MCF 10A (cell line): ENCODE data around the gene IL36A. TPM values are rescaled to one million over a fixed set of nuclear protein-coding genes. Genes with fewer than 3 reads are reported as not detected.

Experiments used
- BruUV-seq: library from RNA; stranded (reverse); fragments of 400-500 nt; replicated peaks from 2 replicates; lab custom pipeline; 2021; lab: Mats Ljungman, UMichigan
- CTCF ChIA-PET: fragments of 300-600 bp; sonication (Branson Sonifier 250); formaldehyde crosslinking; extraction: SDS; loops from one replicate; lab custom pipeline; 2021; ENCODE audit warnings: antibody characterized with exemption, inconsistent platforms; lab: Yijun Ruan, JAX
- POLR2A ChIA-PET: fragments of 300-600, 350-650 bp; sonication (Branson Sonifier 250); formaldehyde crosslinking; extraction: SDS; loops from one replicate; lab custom pipeline; 2020; ENCODE audit warnings: antibody characterized with exemption, inconsistent platforms; lab: Yijun Ruan, JAX
- DNase-seq: peaks from one replicate; pipeline ENCODE4 v3.0.0-alpha.2; 2018; ENCODE audit not compliant: unreplicated experiment
- H3K27ac Mint-ChIP-seq: one replicate; pipeline ENCODE4 v1.8.0; 2022; ENCODE audit warnings: mild to moderate bottlenecking, low read depth, mixed read lengths; ENCODE audit not compliant: unreplicated experiment
- H3K27me3 Mint-ChIP-seq: one replicate; pipeline ENCODE4 v1.8.0; 2022; ENCODE audit warnings: mixed read lengths; ENCODE audit not compliant: insufficient read depth, unreplicated experiment
- H3K36me3 Mint-ChIP-seq: one replicate; pipeline ENCODE4 v1.8.0; 2022; ENCODE audit warnings: mild to moderate bottlenecking, moderate library complexity, mixed read lengths; ENCODE audit not compliant: insufficient read depth, unreplicated experiment
- H3K4me1 Mint-ChIP-seq: one replicate; pipeline ENCODE4 v1.8.0; 2022; ENCODE audit warnings: mixed read lengths; ENCODE audit not compliant: insufficient read depth, unreplicated experiment
- H3K4me3 Mint-ChIP-seq: one replicate; pipeline ENCODE4 v1.8.0; 2022; ENCODE audit warnings: mild to moderate bottlenecking, moderate library complexity, mixed read lengths; ENCODE audit not compliant: unreplicated experiment
- H3K9me3 Mint-ChIP-seq: one replicate; pipeline ENCODE4 v1.8.0; 2022; ENCODE audit warnings: mixed read lengths; ENCODE audit not compliant: unreplicated experiment
- intact Hi-C: fragments of 100-400 bp; cut with micrococcal nuclease; formaldehyde crosslinking; loops from 2 replicates; pipeline ENCODE4 v1.14.1; 2022
- total RNA-seq: library from RNA; stranded (reverse); gene quantifications from 2 replicates; pipeline ENCODE4 v1.2.3, GENCODE V29; 2022
- TF ChIP-seq, protein P1 (sequence below): fragments of 200-600 bp; IDR thresholded peaks from one replicate; pipeline ENCODE4 v1.8.0; 2022; ENCODE audit warnings: antibody characterized with exemption, mild to moderate bottlenecking; ENCODE audit not compliant: unreplicated experiment

The IL36A gene
- total RNA-seq, 1 experiment from 2014 or later: not detected

DNA sequence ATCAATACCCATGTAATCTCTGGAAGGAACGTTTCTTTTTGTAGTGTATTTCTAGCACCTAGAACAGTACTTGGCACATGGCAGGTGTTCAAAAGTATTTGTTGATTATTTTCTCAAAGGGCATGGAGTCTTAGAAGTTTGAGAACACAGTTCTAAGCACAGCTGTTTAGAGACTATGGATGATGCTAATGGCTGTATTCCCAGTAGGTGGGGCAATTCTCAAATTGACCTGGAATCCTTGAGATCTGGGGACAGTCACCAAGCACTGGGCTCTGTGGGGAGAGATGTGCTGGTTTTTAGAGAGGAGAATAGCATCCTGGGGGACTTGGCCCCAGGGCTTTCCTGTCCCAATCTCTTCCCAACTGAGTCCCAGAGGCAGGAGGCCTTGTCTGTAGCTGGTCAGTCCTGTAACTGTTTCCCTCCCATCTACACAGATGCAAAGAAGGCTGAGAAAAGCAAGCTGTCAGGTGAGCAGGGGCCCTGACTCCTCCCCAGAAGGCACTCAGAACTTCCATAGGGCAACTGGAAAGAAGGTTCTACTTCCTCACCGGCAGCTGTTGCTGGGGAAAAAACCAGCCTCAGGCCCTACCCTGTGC lies 44.9 kb upstream of the IL36A start:
- H3K4me1 Mint-ChIP-seq: no peaks in the 10 kb centered on the region
- BruUV-seq: no TSS peak
- no peak overlapping the region for H3K27ac Mint-ChIP-seq
- DNase-seq: no peak
- TF ChIP-seq, protein P1, sequence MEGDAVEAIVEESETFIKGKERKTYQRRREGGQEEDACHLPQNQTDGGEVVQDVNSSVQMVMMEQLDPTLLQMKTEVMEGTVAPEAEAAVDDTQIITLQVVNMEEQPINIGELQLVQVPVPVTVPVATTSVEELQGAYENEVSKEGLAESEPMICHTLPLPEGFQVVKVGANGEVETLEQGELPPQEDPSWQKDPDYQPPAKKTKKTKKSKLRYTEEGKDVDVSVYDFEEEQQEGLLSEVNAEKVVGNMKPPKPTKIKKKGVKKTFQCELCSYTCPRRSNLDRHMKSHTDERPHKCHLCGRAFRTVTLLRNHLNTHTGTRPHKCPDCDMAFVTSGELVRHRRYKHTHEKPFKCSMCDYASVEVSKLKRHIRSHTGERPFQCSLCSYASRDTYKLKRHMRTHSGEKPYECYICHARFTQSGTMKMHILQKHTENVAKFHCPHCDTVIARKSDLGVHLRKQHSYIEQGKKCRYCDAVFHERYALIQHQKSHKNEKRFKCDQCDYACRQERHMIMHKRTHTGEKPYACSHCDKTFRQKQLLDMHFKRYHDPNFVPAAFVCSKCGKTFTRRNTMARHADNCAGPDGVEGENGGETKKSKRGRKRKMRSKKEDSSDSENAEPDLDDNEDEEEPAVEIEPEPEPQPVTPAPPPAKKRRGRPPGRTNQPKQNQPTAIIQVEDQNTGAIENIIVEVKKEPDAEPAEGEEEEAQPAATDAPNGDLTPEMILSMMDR: no peak
- intact Hi-C loops: no loop called here
- CTCF ChIA-PET: interaction anchor here (0.6 to 6.3 kb wide), 16 partner anchors 12 to 889 kb away, joined by 3 to 62 read pairs (median 4); no protein-coding TSS in a partner anchor
- H3K36me3 Mint-ChIP-seq: no peaks in the 10 kb centered on the region
- no peaks in the 10 kb centered on the region for H3K27me3 Mint-ChIP-seq
- H3K4me3 Mint-ChIP-seq: no peak overlapping the region
- POLR2A ChIA-PET: no interaction called here
- no peaks in the 10 kb centered on the region for H3K9me3 Mint-ChIP-seq

DNA sequence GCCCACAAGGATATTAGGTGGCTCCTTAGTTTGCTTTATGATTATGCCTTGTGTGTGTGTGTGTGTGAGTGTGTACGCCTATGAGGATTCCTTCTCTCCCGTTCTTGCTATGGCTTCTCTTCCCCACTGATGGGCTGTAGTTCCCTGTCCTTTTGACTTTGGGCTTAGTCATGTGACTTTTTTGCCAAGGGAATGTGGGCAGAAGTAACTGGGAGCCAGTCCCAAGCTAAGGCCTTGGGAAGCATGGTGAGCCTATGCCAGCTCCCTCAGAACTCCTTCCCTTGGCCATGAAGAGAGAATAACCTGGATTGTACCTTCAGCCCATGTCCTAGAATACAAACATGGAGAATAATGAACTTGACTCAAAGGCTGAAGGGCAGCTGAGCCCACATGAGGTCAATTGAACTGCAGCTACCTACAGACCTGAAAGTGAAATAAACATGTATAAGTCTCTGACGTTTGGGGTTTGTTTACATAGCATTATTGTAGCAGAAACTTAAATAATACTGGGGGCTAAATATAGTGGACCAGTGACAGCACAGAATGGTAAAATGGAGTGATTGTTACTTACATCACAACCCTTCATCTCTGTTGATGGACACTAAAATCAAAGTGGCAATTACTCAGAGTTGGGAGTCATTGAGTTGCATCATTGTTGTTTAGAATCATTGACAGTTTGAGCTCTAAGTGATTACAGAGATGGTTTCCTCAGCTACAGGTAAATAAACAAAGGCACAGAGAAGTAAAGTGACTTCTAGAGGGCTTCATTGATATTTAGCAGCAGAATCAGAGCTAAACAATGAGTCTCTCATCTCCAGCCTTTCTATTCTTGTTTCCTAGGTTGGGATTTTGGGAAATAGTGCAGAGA lies 42.7 kb upstream of the IL36A start:
- intact Hi-C loops: no loop called here
- Mint-ChIP-seq H3K27ac (no peak overlapping the region), H3K4me1 (no peaks in the 10 kb centered on the region), H3K27me3 (no peaks in the 10 kb centered on the region), H3K9me3 (no peaks in the 10 kb centered on the region), H3K36me3 (no peaks in the 10 kb centered on the region), H3K4me3 (no peak overlapping the region)
- TF ChIP-seq, protein P1: no peak
- BruUV-seq: no TSS peak
- DNase-seq: no peak
- POLR2A ChIA-PET: no interaction called here
- CTCF ChIA-PET: interaction anchor here (1.0 to 6.3 kb wide), 4 partner anchors 10 to 214 kb away, joined by 3 to 62 read pairs (median 20); no protein-coding TSS in a partner anchor

DNA sequence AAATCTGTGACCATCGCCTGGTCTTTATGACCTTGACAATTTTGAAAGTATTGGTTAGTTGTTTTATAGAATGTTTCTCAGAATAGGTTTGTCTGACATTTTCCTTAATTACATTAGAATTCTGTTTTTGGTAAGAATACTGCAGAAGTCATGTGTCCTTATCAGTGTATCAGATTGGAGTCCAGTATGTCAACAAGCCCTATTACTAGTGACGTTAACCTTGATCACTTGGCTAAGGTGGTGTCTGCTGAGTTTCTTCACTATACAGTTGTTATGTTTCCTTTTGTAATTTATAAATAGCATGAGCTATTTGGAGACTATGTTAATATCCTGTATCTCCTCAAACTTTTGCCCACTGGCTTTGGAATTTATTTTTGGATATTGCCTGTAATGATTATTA lies 38.2 kb upstream of the IL36A start:
- BruUV-seq: no TSS peak
- H3K27ac Mint-ChIP-seq: no peak overlapping the region
- intact Hi-C loops: no loop called here
- no peaks in the 10 kb centered on the region for H3K27me3 Mint-ChIP-seq
- H3K4me1 Mint-ChIP-seq: peaks cover 2% of the 10 kb centered on the region
- ChIA-PET CTCF (interaction anchor here (0.7 to 1.4 kb wide), 3 partner anchors 8 to 18 kb away, joined by 3 to 5 read pairs (median 4); no protein-coding TSS in a partner anchor), POLR2A (interaction anchor here (0.7 kb wide), 1 partner anchor 268 kb away, joined by 4 read pairs; no protein-coding TSS in a partner anchor)
- no peaks in the 10 kb centered on the region for H3K36me3 Mint-ChIP-seq
- H3K9me3 Mint-ChIP-seq: no peaks in the 10 kb centered on the region
- no peak overlapping the region for H3K4me3 Mint-ChIP-seq
- no peak for DNase-seq
- TF ChIP-seq, protein P1: no peak
